ENCODE data around the gene PGRMC1. TPM values are rescaled to one million over a fixed set of nuclear protein-coding genes. Genes with fewer than 3 reads are reported as not detected.
"Not testable (repeated sequence)": the region's sequence is repeated elsewhere in the genome, so short reads cannot be mapped to it uniquely, and the experiment has no call there.

The PGRMC1 gene
- total RNA-seq, 1 experiment from 2014 or later: 192 TPM

GRCh38 chrX:119235051-119235511 lies 1.0 kb upstream of the PGRMC1 start:
- peak; percentile 37 for DNase-seq (ENCODE audit: low read depth)

- DNase-seq (ENCODE audit: low read depth): peak; percentile 33
These were observed 807 bp downstream of the PGRMC1 start for GRCh38 chrX:119236623-119237561.

DNA sequence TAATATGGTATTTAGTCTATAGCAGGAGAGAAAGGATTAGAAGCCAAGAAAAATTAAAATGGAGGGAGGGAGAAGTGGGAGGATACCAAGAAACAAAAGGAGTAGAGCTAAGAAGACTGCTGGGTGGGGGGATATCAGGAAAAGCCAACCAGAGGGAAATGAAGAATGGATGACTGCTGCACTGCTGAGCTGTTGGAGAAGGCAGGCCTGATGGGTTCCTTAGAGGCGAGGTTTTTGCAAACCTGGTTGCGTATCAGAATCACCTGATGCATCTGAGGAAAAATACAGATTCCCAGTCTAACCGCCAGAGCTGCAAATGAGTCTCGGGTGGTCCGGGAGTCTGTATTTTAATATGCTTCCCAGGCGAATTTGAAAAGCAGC lies 1.5 kb downstream of the PGRMC1 start:
- DNase-seq (ENCODE audit: low read depth): no peak

DNA sequence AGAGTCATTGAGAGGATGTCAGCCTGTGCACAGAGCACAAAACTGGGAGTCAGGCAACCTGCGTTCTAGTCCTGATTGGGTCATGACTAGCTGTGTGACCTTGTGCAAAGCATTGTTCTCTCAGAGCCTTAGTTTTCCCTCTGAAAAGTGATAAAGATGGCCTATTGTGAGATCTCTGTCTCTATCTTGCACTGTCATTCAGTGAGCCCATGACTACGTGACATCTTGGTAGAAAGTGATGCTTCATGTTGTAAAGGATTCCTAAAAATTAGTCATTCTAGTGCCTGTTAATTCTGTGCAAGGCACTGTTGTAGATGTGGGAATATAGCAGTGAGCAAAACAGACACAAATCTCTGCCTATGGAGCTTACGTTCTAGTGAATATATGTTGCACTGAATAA lies 2.5 kb downstream of the PGRMC1 start:
- no peak for DNase-seq (ENCODE audit: low read depth)

DNA sequence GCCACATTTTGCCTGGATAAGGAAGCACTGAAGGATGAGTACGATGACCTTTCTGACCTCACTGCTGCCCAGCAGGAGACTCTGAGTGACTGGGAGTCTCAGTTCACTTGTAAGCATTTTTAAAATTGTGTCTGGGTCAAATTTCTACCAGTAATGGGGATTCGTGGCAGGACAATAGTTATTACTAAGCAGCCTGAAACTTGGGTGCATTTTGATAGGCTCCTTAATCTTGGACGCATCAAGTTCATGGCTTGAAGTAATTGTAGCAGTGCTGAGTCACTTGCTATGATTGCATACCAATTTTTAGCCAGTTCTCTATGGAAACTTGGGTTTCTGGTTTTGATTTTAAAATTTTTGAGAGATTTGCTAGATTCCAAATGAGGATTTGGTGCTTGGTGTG lies 4.3 kb downstream of the PGRMC1 start:
- DNase-seq (ENCODE audit: low read depth): peak; percentile 59

GRCh38 chrX:119247702-119248101 lies 11.6 kb downstream of the PGRMC1 start:
- DNase-seq (ENCODE audit: low read depth): no peak

GRCh38 chrX:119249891-119250290 lies 13.8 kb downstream of the PGRMC1 start:
- DNase-seq (ENCODE audit: low read depth): no peak

- DNase-seq (ENCODE audit: low read depth): no peak
These were observed 15.3 kb downstream of the PGRMC1 start for GRCh38 chrX:119251386-119251785.

DNA sequence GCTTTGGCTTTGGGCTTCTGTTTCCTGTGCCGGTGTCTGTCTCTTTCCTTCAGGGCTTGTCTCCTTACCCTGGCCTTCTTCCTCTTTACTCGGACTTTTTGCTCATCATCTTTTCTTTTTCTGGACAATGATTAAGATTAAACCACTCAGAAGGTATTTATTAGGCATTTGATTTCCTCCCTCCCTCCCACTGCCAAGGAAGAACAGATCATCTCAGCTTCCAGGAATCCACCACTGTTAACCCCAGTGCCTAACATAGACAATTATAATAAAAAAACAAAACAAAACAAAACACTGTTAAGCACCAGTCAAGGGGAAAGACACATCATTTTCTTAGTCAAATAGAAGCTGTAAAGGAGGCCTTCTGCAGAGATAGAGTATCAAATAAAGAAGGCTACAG lies 16.6 kb downstream of the PGRMC1 start:
- no peak for DNase-seq (ENCODE audit: low read depth)

DNA sequence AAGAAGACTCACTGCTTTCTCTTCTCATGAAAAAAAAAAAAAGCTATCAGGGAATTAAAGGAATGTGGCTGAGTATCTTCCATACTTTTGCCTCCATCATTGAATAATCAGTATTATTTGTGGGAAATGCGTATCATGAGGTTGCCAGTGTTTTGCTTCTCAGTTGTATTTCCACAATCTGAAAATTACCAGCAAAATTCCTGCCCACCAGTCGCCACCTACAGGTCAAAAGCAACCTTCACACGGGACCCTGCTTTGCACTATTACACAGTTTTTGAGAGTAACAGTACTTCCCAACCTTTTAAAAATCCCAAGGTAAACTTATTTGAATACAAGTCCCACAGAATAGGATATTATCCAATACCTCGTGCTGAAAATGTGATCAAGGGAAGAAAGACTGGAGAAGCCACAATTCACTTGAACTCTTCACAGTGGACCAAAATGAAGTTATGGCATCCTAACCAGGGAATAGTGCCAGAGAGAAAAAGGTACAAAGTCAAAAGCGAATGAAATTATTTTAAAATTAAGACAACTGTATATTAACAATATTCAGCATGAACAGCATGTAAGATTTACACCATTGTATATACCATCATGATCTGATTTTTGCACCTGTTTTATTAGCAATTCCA lies 30.4 kb downstream of the PGRMC1 start:
- DNase-seq (ENCODE audit: low read depth): peak; percentile 1

DNA sequence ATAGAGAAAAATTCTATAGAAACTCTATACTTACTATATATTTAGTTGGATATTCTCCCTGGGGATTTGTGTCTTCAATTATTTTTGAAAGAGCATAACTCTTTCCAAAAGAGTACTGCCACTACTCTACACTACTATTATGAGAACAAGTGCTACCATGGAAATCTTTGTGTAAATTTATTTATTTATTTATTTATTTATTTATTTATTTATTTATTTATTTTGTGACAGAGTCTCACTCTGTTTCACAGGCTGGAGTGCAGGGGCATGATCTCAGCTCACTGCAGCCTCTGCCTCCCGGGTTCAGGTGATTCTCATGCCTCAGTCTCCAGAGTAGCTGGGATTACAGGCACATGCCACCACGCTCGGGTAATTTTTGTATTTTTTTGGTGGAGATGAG lies 31.0 kb downstream of the PGRMC1 start:
- not testable (repeated sequence) for DNase-seq (ENCODE audit: low read depth)

DNA sequence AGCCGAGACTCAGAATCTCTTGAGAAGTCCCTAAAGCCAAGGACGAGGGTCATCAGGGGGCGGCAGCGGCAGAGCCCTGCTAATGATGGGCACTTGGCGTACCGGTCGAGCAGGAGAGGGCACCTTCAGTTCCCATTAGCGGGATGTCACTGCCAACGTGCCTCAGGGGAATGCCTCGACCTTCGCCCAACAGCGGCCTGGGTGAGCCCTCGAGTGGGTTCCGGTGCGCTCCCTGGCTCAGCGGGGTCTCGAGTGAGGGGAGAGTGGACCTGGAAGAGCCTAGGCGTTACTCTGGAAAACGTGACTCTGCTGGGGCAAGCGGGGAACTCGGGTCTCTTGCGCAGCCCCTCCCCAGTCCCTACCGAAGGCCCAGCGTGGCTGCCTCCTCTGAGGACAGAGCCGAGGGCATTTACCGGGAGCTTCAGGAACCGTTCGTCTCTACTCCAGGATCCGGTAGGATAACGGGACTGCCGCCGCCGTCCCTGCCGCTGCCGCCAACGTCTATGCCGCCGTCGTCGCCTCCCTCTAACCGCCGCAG lies 36.9 kb downstream of the PGRMC1 start:
- DNase-seq (ENCODE audit: low read depth): no peak

DNA sequence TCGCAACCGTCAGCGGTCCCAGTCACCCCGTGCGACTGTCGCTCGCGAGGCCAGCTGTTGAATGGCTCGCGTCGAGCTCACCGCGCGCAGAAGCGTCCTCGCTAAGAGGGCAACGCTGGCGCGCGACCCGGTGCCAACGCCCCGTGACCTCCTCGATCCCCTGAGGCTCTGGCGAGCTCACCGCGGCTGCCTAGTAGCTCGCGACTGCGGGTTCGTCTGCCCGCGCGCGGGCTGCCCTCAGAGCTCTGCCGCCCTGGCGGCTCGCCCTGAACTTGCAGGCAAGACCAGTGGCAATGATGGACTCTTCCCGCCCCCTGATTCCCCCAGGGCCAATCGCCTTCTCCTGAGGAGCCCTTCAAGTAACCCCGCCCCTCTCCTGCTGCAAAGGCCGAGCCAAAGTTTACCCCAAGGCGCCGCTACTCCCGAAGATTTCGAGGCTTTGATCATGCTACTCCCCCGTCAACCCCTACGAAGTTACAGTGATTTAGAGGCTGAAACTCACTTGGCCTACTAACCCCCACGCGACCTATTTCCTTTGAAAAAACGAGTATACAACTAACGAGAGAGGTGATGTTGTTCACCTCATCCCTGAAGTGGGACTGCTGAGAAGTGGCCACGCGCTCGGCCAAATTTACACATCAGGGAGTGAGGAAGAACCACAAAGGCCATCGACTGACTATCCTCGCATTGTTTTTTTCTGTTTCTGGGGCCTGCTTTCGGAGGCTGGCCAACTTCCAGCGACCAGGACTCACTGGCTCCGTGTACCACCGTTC lies 37.5 kb downstream of the PGRMC1 start:
- DNase-seq (ENCODE audit: low read depth): no peak

DNA sequence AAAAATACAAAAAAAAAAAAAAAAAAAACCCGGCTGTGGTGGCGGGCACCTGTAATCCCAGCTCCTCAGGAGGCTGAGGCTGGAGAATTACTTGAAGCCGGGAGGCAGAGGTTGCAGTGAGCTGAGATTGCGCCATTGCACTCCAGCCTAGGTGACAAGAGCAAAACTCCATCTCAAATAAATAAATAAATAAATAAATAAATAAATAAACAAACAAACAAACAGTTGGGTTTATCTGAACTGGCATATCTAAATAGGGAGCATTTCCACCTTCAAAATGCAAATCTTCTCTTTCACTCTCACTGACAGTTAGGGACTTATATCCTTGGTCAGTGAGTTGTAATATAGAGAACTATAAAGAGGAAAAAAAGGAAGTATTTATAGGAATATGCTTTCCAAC lies 46.3 kb downstream of the PGRMC1 start:
- not testable (repeated sequence) for DNase-seq (ENCODE audit: low read depth)

GRCh38 chrX:119288890-119289393 lies 52.9 kb downstream of the PGRMC1 start:
- DNase-seq (ENCODE audit: low read depth): no peak

GRCh38 chrX:119290476-119290875 lies 54.4 kb downstream of the PGRMC1 start:
- no peak for DNase-seq (ENCODE audit: low read depth)

- not testable (repeated sequence) for DNase-seq (ENCODE audit: low read depth)
These were observed 55.2 kb downstream of the PGRMC1 start for GRCh38 chrX:119291246-119291645.

- DNase-seq (ENCODE audit: low read depth): peak; percentile 9
These were observed 56.4 kb downstream of the PGRMC1 start for GRCh38 chrX:119292445-119292844.
